Body of pancreas (tissue), 4 donors: ENCODE data around the gene TAPT1.

Source experiments
- CTCF ChIP-seq, 7 experiments: fragments of 450-650 bp in 4 of 7; fragments of 200-600 bp in 3 of 7; sonication (generic) in 3 of 7; IDR thresholded peaks; one replicate each; pipeline ENCODE4 v1.5.1; 2016 to 2019; ENCODE audit warnings: antibody characterized with exemption in 7 of 7
- POLR2A ChIP-seq, 3 donors: fragments of 450-650 bp; IDR thresholded peaks; one replicate each; pipeline ENCODE4 v1.6.1; 2016; ENCODE audit warnings: antibody characterized with exemption in 3 of 3, mild to moderate bottlenecking in 2 of 3

GRCh38 chr4:16239086-16239485 lies 12.8 kb upstream of the TAPT1 start:
- TF ChIP-seq POLR2A (IDR thresholded peaks at IDR 0.05), result no peak
- no peak for TF ChIP-seq CTCF (IDR thresholded peaks at IDR 0.05)
